Medulla oblongata (tissue), 1 donor: ENCODE results near the gene FAHD2B.
"Not testable (repeated sequence)": the region's sequence is repeated elsewhere in the genome, so short reads cannot be mapped to it uniquely, and the experiment has no call there.

Experiments
- DNase-seq: peaks from one replicate; pipeline ENCODE4 v3.0.0-alpha.2; 2015; ENCODE audit errors: extremely low spot score

Gene FAHD2B, protein sequence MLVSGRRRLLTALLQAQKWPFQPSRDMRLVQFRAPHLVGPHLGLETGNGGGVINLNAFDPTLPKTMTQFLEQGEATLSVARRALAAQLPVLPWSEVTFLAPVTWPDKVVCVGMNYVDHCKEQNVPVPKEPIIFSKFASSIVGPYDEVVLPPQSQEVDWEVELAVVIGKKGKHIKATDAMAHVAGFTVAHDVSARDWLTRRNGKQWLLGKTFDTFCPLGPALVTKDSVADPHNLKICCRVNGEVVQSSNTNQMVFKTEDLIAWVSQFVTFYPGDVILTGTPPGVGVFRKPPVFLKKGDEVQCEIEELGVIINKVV

DNA sequence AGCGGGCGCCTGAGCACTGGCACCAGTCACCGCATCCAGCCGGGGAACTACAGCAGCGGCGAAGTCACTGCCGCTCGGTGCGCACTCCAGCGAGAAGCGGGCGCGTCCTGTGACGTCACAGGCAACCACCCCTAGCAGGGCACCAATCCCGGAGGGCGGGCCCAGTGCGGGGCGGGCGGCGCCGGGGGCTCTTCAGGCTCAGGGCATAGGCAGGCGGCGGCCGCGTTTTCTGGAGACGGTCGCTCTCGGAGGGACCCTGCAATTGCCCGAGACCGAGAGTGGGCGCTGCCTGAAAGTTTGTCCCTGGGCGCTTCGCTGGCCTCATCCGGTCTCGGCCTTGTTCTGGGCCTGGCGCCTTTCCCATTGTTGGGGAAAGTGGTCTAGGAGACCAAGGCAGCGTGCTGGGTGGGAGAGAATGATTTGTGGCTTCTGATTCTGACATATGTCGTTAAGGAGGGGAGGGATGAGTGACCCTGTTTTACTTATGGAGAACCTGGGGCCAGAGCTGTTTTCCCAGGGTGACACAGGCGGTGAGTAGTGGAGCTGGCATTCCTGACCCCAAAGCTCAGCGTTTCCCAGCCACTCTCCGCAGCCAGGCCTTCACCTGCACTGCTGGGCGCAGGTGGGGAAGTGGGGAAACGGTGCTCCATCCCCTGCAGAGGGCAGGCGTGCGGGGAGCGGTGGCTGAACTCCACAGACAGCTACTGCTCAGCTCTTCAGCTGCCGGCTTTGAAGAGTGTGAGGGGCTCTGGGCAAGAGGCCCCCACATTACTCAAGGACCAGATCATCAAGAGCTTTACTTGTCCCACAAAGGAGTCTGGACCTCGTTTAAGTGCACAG lies at the start of gene FAHD2B:
Gene FAHD2B (minus strand): TSS at position 111 of the 840 bp plus-strand sequence. CDS start 3,176 bp downstream, outside the sequence.
- peak; percentile 76 for DNase-seq

DNA sequence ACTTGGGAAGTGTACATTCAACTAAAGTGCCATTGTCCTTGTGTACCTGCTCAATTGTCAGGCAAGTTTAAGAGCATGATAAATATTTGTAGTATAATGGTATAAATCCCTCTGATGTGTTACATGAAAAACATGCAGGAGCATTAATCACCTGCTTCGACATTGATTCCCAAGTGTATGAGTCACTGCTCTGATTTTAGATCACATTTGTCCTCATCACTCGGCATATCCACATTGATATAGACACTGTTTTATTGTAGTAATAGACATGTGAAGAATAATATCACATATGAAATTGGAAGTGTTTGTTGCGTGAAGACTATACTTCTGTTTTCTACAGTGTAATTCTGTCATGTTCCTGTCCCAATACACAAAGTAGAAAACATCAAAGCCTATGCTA lies 49.3 kb upstream of the FAHD2B start:
- DNase-seq = not testable (repeated sequence)

DNA sequence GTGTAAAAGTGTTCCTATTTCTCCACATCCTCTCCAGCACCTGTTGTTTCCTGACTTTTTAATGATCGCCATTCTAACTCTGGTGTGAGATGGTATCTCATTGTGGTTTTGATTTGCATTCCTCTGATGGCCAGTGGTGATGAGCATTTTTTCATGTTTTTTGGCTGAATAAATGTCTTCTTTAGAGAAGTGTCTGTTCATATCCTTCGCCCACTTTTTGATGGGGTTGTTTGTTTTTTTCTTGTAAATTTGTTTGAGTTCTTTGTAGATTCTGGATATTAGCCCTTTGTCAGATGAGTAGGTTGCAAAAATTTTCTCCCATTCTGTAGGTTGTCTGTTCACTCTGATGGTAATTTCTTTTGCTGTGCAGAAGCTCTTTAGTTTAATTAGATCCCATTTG lies 34.4 kb upstream of the FAHD2B start:
- not testable (repeated sequence) for DNase-seq

DNA sequence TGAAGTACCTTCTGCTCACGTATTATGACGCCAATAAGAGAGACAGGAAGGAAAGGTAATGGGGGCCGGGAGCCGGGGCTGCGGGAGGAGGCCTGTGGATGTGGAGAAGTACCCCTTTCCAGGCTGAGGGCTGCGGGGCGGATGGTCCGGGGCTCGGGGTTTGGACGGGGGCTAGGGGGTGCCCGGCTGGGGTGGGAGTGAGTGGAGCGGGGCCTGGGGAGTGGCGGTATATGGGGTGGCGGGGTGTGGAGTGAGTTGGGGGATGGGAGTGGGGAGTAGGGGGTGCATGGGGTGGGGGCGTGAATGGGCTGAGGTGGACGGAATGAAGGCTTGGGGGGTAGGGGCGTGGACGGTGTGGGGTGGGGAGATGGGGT lies 19.2 kb upstream of the FAHD2B start:
- DNase-seq = not testable (repeated sequence)

DNA sequence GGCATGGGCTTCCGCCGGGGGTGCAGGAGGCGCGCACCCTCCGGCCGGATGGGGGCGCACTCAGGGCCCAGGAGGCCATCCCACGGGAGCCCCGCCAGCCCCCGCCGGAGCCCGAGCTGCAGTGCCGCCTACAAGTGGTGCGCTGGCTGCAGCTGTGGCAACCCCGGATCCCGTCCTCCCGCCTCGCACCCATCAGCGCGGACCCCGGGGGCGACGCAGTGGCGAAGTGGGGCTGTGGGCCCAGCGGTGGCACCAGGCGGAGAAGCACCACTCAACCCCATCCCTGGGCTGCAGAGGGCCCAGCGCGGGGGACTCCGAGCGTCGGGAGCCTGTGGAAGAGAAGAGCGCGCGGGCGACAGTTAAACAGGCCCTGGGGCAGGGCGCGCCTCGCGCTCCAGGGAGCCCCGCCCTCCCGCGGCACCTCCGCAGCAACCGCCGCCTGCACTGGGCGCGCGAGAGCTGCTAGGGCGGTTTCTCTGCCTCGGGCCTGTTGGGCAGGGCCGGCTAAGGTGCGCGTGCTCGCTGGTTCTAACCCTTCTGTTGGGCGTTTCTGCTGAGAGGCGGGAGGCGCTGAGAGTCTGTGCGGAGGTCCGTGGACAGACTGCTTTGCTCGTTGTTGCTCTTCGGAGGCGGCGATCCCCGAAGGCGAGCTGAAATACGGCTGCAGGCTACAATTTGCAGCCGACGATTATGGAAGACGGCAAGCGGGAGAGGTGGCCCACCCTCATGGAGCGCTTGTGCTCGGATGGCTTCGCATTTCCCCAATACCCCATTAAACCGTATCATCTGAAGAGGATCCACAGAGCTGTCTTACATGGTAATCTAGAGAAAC lies 18.6 kb upstream of the FAHD2B start, which contains the start of gene ANKRD36:
Gene ANKRD36 (plus strand): TSS at position 104 of the 832 bp plus-strand sequence. CDS start 587 bp downstream, at position 691.
- DNase-seq = peak; percentile 85

DNA sequence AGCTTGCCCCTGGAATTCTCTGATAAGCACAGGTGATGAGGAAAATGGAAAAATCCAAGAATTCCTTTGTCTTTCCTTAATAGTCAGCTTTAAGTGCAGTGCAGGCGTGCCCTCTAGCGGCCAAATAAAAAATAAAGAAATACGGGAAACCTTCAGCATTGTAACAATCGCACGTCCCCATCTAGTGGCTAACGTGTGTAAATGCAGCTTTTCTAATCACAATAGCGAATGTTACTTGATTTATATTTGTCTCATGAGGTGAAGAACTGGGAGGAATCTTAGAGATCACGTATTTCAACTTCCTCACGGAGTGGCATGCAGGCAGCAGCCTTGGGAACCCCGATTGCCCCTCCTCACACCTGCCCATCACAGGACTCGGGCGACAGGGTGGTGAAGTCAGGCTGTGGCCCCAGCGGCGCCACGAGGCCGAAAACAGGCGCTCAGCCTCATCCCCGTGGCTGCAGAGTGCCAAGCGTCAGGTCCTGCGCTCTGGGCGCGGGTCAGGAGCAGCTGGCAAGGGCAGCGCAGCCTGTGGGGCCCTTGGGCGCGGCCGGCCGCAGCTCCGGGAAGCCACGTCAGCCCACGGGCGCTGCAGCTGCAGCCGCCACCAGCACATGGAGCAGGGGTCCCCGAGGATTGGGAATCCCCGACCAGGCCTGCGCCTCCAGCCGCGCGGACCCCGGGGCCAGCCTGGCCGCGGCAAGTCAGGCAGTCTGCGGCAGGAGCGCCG lies 17.8 kb upstream of the FAHD2B start:
- DNase-seq = peak; percentile 46

DNA sequence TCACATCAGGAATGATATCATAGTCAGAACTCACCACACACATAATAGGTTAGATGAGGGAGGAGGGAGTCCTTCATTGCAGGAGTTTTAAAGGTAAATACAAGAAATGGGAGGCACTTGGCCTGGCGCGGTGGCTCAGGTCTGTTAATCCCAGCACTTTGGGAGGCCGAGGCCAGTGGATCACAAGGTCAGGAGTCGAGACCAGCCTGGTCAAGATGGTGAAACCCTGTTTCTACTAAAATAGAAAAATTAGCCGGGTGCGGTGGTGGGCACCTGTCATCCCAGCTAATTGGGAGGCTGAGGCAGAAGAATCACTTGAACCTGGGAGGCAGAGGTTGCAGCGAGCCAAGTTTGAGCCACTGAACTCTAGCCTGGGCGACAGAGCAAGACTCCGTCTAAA lies 16.6 kb upstream of the FAHD2B start:
- DNase-seq = not testable (repeated sequence)

DNA sequence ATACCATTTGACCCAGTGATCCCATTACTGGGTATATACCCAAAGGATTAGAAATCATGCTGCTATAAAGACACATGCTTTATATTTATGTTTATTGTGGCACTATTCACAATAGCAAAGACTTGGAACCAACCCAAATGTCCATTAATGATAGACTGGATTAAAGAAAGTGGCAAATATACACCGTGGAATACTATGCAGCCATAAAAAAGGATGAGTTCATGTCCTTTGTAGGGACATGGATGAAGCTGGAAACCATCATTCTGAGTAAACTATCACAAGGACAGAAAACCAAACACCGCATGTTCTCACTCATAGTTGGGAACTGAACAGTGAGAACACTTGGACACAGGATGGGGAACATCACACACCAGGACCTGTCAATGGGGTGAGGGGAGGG lies 12.2 kb upstream of the FAHD2B start:
- not testable (repeated sequence) for DNase-seq

DNA sequence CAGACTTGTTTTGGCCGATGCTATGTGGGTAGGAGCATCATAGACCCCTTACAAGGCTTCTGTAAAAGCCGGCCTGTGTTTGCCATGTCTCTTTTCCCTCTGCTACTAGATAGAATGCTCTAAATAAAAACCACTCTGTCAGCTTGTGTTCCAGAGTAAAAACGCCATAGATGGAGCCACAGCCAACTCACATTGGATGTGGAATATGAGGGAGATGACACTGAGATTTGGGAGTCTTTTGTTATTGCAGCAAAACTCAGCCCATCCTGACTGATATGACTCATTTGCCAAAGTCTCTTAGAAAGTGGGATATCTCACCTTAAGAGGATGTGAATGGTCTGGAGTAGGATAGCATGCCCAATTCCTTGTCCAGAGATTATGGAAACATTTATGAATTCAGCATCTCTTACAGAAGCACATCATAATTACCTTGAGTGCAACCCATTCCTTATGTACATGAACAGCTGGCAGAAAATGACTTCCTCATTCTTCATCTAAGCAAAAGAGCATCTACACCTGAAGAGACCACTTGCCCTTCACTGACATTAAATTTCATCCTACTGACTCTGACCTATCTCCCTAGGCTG lies 4.2 kb upstream of the FAHD2B start:
- not testable (repeated sequence) for DNase-seq

DNA sequence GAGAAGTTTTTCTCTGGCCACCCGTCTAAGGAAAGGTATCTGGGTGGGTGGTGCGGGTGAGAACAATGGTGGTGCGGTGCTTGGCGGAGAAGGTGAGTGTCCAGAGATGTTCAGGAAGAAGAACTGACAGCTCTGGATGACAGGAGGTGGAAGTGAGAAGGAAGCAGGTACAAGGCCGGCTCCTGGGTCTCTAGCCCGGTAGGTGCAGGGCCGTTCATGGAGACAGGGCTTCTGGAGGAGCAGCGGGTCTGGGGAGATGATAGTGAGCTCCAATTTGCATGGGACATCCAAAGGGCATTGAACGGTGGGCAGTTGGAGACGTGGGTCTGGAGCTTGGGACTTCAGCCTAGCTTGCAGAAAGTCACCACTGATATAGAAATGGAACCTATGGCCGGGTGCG lies 979 bp upstream of the FAHD2B start:
- no peak for DNase-seq

DNA sequence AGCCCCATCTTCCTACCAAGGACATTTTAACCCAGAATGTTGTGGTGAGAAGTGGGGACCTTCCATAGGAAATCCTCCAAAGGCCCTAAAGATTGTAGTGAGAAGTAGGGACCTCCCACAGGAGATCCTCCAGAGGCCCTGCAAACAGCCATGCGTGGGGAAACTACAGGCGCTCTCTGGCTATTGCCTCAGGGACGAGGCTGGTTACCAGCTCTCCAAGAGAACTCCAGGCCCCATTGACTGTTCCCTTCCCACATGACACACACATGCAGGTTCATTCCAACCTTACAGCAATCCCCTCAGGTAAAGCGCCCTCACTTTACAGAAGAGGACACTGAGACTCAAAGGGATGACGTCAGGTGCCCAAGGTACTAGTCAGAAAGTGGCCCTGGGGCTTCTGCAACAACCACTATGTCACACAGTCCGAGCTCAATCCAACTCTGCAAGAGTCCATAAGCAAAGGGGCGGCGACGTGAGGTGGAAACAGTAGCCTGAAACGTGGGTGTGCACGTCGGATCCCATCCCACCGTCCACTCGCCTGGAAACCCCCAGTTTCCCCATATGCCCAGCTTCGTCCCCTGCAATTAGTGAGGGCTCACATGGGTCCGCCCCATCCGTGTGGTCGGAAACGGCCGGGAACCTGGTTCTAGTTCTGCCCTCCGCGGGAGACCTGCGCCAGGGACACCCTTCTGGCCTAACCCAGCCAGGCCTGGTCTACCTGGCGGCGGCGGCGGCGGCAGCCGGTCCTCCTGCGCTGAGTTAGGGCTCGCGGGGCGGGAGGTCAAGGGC lies 505 bp downstream of the FAHD2B start:
- not testable (repeated sequence) for DNase-seq

DNA sequence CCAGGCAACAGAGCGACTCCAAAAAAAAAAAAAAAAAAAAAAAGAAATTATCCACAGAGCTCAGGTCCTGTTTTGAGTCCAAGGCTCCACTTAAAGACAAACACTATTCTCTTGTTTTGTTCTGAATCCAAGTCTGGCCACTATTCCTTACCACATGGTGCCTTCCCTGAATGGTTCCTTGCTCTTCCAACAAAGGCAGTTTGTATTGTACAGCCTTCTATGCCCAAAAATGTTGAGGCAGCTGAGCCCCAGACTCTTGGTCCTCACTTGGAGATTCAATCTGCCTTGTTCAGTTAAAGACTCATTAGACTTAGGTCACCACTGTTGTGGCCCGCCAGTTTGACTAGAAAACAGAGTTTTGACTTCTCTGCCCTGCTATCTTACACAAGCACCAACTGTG lies 1.7 kb downstream of the FAHD2B start:
- DNase-seq = peak; percentile 78

DNA sequence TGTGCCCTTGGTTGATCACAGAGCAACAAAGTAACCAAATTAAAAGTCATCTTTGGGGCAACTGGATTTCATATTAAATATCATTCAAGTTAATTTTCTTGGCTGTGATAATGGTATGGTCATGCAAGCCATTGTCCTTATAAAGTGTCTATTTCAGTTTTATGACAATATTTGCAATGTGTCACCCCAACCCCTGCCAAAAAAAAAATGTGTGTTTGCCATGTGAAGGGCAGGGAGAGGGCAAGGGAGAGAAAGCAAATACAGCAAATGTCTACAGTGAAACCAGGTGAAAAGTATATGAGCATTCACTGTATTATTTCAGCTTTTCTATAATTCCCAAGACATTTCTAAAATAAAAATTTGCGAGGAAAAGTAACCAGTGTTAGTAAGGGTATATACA lies 6.0 kb downstream of the FAHD2B start:
- not testable (repeated sequence) for DNase-seq

DNA sequence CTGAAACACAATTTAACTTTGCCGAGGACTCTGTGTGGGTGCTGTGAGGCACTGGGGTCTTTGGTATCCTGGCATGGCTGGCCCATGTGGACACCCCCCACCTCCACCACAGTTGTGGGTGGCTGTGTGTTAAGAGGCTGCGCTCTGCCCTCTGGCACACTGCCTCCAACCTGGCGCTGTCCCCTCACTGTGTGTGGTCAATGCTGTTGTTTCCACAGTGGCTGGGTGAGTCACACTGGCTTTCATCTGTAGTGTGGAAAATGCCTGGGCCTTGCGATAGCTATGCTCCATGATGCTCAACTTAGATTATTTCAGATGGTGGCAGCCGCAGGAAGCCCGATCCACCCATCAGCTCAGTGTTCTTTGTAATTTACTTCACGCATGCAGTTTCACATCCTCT lies 9.6 kb downstream of the FAHD2B start:
- not testable (repeated sequence) for DNase-seq

DNA sequence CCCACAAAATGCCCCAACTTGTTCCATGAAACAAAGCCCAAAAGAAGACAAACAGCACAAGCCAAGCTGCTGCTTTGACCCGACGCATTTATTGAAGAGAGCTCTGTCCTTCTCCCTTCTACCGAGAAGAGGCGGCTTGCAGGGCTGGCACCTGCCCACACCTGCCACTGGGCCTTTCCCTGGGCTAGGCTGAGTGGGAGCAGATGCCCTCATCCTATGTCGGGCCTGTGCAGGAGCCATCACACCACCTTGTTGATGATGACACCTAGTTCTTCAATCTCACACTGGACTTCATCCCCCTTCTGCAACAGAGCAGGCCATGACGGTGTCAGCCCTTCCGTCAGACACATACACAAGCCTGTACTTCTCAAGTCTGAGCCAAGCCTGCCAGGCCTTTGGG lies 11.2 kb downstream of the FAHD2B start:
- DNase-seq = not testable (repeated sequence)

DNA sequence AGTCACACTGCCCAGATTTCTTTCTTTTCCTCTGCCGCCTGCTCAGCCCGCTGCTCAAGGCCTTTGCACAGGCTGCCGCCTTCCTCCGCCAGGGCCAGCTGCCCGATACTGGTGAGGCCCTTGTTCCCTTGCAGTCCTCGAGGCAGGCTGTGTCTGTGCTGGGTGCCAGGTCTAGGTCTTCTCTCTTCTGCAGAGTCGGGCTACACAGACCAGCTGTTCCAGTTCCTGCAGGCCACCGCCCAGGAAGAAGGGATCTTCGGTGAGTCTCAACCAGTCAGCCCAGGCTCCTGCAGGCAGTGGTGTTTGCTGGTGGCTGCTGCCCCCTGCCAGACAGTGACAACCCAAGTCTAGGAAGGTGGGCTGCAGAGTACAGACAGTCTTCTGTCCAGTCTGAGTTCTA lies 12.5 kb downstream of the FAHD2B start:
- not testable (repeated sequence) for DNase-seq

DNA sequence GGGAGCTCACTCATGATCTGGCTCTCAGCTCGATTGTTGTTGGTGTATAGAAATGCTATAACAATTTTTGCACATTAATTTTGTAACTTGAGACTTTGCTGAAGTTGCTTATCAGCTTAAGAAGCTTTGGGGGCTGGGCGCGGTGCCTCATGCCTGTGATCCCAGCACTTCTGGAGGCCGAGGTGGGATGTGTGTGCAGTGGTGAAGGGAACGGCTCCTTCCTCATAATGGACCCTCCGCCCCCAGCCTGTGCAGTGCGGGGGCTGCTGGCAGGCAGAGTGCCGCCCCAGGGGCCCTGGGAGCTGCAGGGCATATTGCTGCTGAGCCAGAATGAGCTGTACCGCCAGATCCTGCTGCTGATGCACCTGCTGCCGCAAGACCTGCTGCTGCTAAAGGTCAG lies 13.8 kb downstream of the FAHD2B start:
- not testable (repeated sequence) for DNase-seq

DNA sequence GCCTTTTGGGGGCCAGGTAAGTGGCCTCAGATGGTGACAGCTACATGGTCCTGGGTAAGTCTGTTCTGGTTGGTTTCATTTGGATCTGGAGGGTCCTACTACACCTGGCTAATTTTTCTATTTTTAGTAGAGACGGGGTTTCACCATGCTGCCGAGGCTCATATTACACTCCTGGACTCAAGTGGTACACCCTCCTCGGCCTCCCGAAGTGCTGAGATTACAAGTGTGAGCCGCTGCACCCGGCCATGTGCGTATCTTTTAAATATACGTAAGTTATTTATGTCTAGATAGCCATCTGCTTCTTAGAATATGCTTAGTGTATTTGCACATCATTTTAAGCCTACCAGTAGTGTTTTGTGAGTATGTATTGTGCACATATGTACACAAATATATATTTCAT lies 17.5 kb downstream of the FAHD2B start:
- not testable (repeated sequence) for DNase-seq

DNA sequence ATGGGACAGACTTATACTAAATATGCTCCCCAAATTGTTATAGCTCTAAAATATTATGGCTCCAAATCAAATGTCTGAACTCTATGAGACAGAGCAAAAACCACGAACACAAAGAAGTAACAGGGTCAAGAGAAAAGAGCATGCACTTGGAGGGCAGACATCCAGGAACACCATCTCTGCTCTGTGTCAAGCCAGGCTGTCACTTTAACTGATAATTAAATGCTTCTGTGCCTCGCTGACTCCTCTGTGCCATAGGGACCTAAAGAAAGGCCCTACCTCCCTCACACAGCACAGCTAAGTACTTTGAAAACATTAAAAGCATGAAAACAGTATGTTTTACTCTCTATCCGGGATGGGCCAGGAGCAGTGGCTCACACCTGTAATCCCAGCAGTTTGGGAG lies 23.8 kb downstream of the FAHD2B start:
- DNase-seq = not testable (repeated sequence)

DNA sequence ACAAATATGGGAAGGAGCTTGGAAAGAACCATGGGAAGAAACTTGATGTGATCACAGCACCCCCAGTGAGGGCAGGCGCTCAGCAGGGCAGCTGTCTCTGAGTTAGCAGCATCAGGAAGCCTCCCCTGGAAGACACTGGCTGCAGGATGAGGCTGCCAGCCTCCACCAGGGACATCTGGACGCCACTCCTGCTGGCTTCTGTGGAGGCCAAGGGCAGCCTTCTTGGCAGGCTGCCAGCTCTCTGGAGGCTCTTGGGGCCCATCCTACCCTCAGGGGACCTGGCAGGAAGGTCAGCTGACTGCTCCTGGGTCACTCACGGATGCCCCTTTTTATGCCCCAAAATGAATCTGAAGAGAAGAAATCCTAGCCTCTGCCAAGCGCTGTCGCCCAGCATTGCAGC lies 26.0 kb downstream of the FAHD2B start:
- not testable (repeated sequence) for DNase-seq
